Lower lobe of right lung (tissue), 2 donors: ENCODE measurements around the gene MCM3AP. TPM values are rescaled to one million over a fixed set of nuclear protein-coding genes. Genes with fewer than 3 reads are reported as not detected.
"Not testable (repeated sequence)": the region's sequence is repeated elsewhere in the genome, so short reads cannot be mapped to it uniquely, and the experiment has no call there.

ENCODE experiments used
- ATAC-seq, 2 donors: fragments of 200-7000 bp; cut with Tn5 transposase; one replicate each; pipeline ENCODE4 v1.9.1; 2020 to 2022; ENCODE audit warnings: mild to moderate bottlenecking in 2 of 2, moderate library complexity in 2 of 2
- DNase-seq: peaks from one replicate; pipeline ENCODE4 v3.0.0-alpha.2; 2020
- H3K27ac ChIP-seq: fragments of 200-600 bp; one replicate; pipeline ENCODE4 v1.8.0; 2022
- H3K27me3 ChIP-seq: fragments of 200-600 bp; one replicate; pipeline ENCODE4 v1.8.0; 2022; ENCODE audit warnings: low read depth
- H3K36me3 ChIP-seq: fragments of 200-600 bp; one replicate; pipeline ENCODE4 v1.8.0; 2022; ENCODE audit warnings: mild to moderate bottlenecking
- H3K4me1 ChIP-seq: fragments of 200-600 bp; one replicate; pipeline ENCODE4 v1.8.0; 2022
- H3K4me3 ChIP-seq: fragments of 200-600 bp; one replicate; pipeline ENCODE4 v1.8.0; 2022; ENCODE audit warnings: mild to moderate bottlenecking
- H3K9me3 ChIP-seq: fragments of 200-600 bp; one replicate; pipeline ENCODE4 v1.8.0; 2022
- intact Hi-C: fragments of 100-400 bp; cut with DNase I; formaldehyde crosslinking; loops from one replicate; pipeline ENCODE4 v1.11.0; 2022
- total RNA-seq: library from RNA; stranded (reverse); fragmentation: NEBNext Ultra II Directional; extraction: Animal tissue kit (Norgen Biotek cat#: 25700); gene quantifications from one replicate; pipeline ENCODE4 v1.2.1, GENCODE V29; 2021
- TF ChIP-seq, protein P1 (sequence below): fragments of 200-600 bp; IDR thresholded peaks from one replicate; pipeline ENCODE4 v1.8.0; 2022; ENCODE audit warnings: antibody characterized with exemption, mild to moderate bottlenecking
- donor health status: DM: no; HTN: yes; CAD: no; lungs with severe emphysema.

The MCM3AP gene
- total RNA-seq, 1 donor from 2014 or later: 96.2 TPM

DNA sequence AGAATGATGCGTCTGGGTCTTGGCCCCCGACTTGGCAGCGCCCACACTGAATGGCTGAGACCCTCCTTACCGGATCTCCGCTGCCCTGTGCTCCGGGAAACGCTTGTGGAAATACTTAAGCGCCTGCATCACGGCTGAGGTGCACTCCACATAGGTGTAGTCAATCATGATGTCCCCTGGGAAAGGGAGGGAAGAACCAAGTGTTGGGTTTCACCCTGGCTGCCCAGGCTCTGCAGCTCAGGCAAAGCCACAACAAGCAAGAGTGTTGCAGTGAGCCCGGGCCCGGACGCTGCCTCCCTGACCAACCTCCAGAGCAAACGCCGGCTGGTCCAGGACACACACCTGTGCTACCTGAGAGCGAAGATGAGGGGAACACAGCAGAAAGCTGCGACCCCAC is 79.6 kb downstream of the MCM3AP start:
- DNase-seq (peak; percentile 42), ATAC-seq (no peak)
- H3K4me3 ChIP-seq: no peak overlapping the region
- no peaks in the 10 kb centered on the region for H3K4me1 ChIP-seq
- H3K9me3 ChIP-seq: no peaks in the 10 kb centered on the region
- no peak overlapping the region for H3K27ac ChIP-seq
- intact Hi-C loops: no loop called here
- H3K36me3 ChIP-seq: peaks cover 84% of the 10 kb centered on the region
- no peaks in the 10 kb centered on the region for H3K27me3 ChIP-seq
- TF ChIP-seq, protein P1, sequence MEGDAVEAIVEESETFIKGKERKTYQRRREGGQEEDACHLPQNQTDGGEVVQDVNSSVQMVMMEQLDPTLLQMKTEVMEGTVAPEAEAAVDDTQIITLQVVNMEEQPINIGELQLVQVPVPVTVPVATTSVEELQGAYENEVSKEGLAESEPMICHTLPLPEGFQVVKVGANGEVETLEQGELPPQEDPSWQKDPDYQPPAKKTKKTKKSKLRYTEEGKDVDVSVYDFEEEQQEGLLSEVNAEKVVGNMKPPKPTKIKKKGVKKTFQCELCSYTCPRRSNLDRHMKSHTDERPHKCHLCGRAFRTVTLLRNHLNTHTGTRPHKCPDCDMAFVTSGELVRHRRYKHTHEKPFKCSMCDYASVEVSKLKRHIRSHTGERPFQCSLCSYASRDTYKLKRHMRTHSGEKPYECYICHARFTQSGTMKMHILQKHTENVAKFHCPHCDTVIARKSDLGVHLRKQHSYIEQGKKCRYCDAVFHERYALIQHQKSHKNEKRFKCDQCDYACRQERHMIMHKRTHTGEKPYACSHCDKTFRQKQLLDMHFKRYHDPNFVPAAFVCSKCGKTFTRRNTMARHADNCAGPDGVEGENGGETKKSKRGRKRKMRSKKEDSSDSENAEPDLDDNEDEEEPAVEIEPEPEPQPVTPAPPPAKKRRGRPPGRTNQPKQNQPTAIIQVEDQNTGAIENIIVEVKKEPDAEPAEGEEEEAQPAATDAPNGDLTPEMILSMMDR: no peak

DNA sequence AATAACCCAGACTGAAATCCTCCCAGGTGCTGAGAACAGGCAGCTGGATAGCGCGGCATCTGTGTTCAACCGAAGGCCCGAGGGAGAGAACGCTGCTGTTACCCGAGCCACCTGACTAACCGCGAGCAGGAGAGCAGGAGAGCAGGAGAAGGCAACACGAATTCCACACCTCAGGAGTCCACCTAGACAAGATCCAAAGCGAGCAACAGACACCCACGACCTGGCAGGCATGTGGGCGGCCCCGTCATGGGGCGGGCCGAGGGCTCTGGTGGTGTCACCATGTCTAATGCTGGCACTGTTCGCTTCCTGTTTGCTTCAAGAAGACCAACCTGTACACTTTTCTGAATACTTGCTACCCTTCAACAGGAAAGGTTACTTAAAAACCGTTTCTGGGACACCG is 80.2 kb downstream of the MCM3AP start:
- no peak overlapping the region for H3K4me3 ChIP-seq
- H3K27ac ChIP-seq: no peak overlapping the region
- H3K27me3 ChIP-seq: no peaks in the 10 kb centered on the region
- no peaks in the 10 kb centered on the region for H3K9me3 ChIP-seq
- TF ChIP-seq, protein P1: no peak
- intact Hi-C loops: no loop called here
- no peaks in the 10 kb centered on the region for H3K4me1 ChIP-seq
- DNase-seq (peak; percentile 20), ATAC-seq (no peak)
- peaks cover 83% of the 10 kb centered on the region for H3K36me3 ChIP-seq

DNA sequence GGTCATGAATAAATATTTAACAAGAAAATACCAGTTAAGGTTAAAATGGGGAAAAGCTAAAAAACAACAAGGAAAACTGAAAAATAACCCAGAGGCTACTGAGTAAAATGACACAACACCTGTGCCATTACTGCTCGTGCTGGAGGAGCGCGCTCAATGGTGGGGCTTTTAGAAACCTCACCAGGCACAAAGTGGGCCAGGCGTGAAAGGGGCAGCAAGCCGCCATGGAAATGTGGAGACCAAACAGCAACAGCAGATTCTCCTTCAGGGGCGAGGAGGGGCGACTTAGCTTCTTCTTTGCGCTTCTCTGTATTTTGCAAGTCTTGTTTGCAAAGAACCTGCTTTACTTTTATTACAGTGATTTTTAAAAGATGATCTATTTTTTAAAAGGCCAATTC is 82.2 kb downstream of the MCM3AP start:
- TF ChIP-seq, protein P1: no peak
- Histone ChIP-seq H3K9me3 (no peaks in the 10 kb centered on the region), H3K36me3 (peaks cover 75% of the 10 kb centered on the region), H3K27ac (peak overlapping the region; percentile 46), H3K4me1 (no peaks in the 10 kb centered on the region), H3K27me3 (no peaks in the 10 kb centered on the region), H3K4me3 (no peak overlapping the region)
- intact Hi-C loops: no loop called here
- ATAC-seq (no peak), DNase-seq (peak; percentile 4)

DNA sequence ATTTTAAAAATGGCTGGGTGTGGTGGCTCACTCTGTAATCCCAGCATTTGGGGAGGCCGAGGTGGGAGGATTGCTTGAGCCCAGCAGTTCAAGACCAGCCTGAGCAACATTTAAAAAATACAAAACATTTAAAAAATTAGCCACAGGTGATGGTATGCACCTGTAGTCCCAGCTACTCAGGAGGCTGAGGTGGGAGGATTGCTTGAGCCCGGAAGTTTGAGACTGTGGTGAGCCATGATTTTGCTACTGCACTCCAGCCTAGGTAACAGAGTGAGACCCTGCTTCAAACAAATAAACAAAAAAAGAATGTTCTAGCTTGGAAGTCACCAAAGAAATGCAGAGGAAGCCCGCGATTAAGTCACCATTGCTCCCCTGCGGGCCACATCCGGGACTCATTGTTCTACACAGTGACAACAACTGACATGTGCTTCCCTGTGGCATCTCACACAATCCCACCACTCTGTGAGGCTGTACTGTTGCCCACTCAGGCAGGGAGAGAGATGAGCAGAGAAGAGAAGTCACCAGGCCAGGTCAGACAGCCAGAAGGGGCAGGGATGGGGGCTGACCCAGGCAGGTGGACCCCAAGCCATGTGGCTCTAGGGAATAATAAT is 82.7 kb downstream of the MCM3AP start:
- intact Hi-C loops: no loop called here
- TF ChIP-seq, protein P1: no peak
- no peak for ATAC-seq
- Histone ChIP-seq H3K9me3 (no peaks in the 10 kb centered on the region), H3K27me3 (no peaks in the 10 kb centered on the region), H3K4me1 (no peaks in the 10 kb centered on the region), H3K27ac (peak overlapping the region; percentile 73), H3K36me3 (peaks cover 76% of the 10 kb centered on the region), H3K4me3 (no peak overlapping the region)
- DNase-seq: peak; percentile 19

DNA sequence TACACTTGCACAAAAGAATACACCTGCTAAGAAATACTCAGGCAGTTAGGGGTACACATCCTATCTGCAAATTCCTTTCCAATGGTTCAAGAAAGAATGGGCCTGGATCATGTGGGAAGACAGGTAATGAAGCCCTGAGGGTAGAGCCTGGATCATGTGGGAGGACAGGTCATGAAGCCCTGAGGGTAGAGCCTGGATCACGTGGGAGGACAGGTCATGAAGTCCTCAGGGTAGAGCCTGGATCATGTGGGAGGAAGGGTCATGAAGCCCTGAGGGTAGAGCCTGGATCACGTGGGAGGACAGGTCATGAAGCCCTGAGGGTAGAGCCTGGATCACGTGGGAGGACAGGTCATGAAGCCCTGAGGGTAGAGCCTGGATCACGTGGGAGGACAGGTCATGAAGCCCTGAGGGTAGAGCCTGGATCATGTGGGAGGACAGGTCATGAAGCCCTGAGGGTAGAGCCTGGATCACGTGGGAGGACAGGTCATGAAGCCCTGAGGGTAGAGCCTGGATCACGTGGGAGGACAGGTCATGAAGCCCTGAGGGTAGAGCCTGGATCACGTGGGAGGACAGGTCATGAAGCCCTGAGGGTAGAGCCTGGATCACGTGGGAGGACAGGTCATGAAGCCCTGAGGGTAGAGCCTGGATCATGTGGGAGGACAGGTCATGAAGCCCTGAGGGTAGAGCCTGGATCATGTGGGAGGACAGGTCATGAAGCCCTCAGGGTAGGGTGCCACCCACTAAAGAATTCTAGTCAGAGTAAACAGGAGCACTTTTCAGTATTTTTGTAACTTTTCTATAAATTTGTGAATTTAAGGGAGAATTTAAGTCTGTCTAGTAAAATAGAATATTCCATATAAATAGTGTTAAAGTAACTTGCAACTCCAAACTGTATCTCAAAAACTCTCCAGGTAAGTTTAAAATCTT is 84.3 kb downstream of the MCM3AP start:
- intact Hi-C loops: not testable (repeated sequence)

More for the DNA sequence above, 84.3 kb downstream of the MCM3AP start:
- not testable (repeated sequence) for H3K27ac ChIP-seq, H3K9me3 ChIP-seq, ATAC-seq, H3K27me3 ChIP-seq, H3K4me1 ChIP-seq, DNase-seq, H3K4me3 ChIP-seq
- H3K36me3 ChIP-seq: peaks cover 76% of the 10 kb centered on the region
